HG02973 (cell line): ENCODE data around the gene RNF208.

Experiments used
- ATAC-seq: cut with Tn5 transposase; IDR thresholded peaks from one replicate; pipeline ENCODE4 v1.9.1; 2021; ENCODE audit warnings: moderate library complexity; ENCODE audit not compliant: unreplicated experiment

RNF208 gene

DNA sequence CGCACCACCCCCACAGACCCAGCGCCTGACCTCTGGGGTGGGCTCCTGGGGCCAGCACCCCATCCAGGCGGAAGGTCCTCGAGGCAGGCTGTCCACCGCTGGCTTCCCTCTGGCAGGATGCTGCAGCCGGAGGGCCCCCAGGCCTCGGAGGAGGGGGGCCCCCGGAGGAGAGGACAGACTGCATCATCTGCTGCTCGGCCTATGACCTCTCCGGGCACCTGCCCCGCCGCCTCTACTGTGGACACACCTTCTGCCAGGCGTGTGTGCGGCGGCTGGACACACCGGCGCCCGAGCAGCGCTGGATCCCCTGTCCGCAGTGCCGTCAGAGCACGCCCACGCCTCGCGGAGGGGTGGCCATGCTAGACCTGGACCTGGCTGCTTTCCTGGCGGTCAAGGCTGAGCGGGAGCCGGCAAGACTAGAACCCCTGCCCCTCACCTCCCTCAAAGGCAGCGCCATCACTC, 6.5 kb upstream of the RNF208 start:
- no peak for ATAC-seq

DNA sequence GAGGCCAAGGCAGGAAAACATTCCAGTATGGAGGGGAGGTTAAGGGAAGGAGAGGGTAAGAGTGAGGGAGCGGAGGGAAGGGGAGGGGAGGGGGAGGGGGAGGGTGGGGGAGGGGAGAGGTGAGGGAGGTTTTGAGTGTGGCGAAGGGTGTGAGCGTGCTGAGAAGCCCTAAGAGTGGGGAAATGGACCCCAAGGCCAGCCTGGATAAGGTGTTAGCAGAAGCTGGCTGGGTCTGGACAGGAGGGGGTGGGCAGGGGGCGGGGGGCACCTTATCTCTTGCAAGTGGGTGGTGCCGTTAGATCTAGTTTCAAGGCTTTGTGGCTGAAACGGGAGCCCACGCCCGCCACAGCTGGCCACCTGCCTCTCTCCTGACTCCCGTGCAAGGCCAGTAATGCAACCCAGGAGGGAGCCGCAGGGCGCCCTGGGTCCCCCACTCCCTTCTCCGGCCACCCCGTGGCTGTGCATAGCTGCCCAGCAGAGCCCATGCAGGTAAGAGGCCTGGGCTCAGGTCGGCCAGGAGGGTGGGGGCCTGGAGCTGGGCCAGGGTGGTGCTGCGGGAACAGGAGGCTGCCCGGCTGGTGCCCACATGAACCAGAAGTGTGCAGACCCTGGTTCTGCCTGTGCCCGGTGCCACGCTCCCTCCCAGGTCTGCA, 5.9 kb upstream of the RNF208 start:
- no peak for ATAC-seq

DNA sequence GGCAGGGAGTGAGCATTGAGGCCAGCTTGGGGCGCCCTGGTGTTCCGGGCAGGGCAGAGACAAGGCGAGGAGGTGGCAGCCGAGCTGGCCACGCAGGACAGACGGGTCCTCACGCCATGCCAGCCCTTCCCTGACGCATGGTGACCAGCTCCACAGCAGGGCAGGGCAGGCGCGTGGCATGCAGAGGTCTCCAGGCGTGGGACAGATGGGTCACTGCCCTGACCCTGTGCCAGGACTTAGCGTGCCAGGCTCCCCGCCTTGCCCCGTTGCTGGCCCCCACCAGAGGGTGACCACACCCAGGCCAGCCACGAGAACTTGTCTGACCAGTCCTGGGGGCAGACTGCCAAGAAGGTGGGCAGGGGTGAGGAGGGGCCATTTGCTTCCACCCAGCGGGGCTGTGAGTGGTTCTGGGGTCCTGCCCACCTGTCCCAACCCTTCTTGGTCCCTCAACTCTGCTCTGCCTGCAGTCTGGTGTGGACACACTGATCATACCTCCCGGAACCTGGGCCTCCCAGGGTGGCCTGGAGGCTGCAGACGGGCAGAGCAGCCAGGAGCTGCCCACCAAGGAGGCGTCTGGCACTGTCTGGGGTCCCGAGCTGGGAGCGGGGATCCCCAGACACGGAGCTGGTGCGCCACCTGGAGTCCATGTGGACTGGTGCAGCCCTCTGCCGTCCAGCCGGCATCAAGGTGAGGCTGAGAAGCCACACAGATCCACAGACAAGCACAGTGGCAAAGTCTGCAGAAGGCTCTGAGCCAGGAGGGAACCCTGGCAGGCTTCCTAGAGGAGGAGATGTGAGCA, 5.2 kb upstream of the RNF208 start, which contains the start of gene RNF224:
Gene RNF224 (plus strand): TSS at position 449 of the 799 bp plus-strand sequence. CDS start 834 bp downstream, outside the sequence.
- ATAC-seq: no peak

DNA sequence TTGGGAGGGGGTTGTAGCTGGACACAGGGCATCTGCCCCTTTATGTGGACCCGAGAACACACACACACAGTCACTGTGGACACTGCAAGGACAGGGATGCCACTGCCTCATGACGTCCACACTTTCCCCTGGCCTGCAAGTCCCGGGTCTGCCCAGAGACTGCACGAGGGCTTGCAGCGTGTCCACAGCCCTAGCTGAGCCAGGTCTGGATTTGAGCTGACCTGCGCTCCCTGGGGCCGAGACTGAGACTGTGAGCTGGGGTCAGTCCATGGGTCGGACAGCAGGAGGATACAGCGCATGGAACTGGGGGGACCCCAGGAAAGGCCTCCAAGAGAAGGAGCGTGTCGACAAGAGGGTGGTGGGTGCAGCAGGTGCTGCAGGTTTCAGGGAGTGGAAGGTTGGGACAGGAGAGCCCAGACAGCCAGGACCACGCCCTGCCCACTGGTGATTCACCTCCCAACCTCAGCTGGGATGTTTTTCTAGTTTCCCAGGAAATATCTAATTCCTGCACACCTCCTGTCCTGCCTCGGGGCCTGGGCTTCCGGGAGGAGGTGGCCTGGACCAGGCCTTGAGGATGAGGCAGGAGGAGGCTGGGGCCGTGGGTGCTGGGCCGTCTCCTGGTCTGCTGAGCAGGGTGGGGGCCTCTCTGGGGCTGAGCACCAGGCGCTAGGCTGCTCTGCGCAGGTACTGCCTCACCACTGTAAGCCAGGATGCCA, 4.5 kb upstream of the RNF208 start:
- ATAC-seq: no peak

DNA sequence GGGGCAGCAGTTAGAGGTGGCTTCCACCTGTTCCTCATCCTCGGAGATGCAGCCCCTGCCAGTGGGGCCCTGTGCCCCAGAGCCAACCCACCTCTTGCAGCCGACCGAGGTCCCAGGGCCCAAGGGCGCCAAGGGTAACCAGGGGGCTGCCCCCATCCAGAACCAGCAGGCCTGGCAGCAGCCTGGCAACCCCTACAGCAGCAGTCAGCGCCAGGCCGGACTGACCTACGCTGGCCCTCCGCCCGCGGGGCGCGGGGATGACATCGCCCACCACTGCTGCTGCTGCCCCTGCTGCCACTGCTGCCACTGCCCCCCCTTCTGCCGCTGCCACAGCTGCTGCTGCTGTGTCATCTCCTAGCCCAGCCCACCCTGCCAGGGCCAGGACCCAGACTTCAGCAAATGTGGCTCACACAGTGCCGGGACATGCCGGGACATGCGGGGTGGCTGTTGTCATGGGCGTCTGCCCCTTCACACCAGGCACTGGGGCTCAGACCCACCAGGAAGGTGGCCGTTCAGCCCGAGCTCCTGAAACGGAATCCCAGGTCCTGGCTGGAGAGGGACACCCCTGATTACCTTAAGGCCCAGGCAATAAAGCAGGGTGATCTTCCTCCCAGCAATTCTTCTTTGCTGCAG, 3.8 kb upstream of the RNF208 start:
- no peak for ATAC-seq

DNA sequence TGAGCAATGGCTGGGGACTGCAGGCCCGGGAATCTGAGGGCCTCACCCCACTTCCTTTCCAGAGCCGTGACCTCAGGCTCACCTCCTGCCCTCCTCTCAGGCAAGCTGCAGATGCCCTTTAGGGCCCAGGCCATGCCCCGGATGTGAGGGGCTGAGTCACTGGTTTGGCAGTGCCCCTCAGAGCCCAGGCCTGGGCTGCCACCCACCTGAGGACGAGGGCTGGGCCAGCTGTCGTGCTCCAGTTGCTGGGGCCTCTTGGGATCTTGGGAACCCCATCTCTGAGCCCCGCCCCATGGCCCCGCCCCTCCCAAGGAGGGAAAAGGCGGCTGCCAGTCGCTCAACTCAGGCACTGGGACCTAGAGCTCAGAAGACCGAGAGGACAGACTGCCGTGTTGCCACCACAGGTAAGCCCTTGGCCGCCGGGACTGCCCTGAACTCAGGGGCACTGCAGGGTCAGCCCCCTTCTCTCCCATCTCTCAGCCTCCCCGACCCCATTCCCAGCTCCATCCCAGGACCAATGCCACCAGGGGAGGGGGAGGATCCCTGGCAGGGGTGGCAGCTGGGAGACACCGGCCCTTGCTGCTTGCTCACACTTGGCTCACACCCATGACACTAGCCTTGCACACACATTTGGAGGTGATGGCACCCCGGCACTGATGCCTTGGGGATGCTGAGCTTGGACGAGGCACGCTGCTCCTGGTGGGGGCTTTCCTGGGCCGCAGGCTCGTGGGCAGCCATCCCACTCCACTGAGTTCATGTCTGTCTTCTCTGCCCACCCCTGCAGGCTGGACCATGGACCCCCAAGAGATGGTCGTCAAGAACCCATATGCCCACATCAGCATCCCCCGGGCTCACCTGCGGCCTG, 3.0 kb upstream of the RNF208 start, which contains the start of gene CYSRT1:
Gene CYSRT1 (plus strand): TSS at position 345 of the 865 bp plus-strand sequence. CDS start 448 bp downstream, at position 793.
- no peak for ATAC-seq

DNA sequence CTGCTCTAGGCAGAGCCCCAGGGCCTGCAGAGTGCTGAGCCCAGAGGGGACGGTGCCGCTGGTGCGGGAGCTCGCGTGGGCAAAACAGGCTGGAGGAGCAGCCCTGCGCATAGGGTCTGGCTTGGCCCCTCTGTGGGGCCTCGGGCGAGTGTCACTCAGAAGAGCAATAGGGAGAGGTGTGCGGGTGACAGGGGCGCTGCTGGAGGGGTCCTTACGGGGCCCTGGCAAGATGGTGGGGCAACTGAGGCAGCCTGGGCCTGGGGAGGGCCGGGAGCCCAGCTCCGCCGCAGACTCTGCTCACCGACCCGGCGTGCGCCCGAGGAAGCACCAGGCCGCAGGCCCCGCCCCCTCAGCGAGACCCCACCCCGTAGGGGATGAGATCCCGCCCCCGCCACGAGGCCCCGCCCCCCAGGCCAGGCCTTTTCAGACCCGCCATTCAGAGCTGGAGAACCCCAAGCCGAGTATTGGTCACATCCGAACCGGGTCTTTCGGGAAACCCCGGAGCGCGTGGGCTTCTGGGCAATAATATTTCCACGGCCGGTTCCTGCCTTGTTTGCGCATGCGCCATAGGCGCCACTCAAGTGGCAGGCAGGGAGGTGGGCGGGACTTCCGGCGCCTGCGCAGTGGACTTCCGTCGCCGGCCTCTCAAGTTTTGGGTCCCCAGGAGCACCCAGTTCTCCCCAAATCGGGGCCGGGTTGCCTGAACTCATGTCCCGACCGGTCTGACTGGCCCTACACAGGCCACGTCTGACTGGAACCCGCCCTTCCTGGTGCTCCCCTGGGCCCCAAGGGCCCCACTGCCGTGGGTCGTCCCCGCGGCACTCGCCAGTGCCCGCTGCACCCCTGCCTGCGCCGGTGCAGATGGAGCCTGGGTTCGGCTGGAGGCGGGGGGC, 1.3 kb upstream of the RNF208 start:
- peak; percentile 71 for ATAC-seq

DNA sequence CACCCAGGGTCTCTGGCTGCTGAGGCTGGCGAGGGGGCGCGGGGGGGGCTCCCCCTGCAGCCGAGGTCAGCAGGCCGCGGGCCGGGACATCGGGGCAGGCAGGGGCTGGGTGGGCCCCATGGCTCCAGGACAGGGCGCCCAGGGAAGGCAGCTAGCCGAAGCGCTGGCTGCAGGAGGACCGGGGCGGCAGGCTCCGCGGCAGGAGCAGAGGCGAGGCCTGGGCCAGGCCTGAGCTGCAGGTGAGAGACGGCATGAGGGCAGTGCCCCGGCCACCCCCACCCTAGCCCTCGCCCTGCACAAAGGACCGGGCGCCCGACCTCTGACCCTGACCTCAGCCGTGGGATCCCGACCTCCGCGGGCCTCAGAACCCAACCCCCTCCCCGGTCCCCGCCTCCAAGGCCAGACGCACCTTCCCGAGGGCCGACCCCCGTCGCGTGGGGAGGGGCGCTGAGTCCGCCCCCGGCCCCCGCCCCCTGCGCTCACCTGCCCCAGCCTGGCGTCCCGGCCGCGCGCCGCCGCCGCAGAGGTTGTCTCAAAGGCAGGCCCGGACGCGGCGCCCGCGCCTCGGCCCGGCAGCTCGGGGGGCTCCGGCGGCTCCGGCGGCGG, 431 bp downstream of the RNF208 start:
- no peak for ATAC-seq

DNA sequence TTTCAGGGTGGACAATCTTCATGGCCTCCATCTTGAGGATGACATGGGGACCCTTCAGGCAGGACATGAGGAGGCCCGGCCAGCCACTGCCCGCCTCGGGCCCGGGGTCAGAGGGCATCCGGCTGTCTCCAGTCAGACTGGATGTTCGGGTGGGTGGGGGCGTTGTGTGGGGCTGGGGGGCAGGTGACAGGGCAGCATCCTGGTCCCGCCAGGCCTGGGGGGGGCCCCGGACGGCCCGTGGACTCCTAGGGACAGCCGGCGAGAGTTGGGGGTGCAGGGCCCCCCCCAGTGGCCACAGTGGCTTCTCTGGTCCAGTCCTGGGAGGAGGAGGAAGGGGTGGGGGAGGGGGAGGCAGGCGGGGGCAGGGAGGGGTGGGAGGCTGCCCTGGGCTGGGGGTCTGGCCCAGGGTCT, 940 bp downstream of the RNF208 start:
- ATAC-seq: no peak

DNA sequence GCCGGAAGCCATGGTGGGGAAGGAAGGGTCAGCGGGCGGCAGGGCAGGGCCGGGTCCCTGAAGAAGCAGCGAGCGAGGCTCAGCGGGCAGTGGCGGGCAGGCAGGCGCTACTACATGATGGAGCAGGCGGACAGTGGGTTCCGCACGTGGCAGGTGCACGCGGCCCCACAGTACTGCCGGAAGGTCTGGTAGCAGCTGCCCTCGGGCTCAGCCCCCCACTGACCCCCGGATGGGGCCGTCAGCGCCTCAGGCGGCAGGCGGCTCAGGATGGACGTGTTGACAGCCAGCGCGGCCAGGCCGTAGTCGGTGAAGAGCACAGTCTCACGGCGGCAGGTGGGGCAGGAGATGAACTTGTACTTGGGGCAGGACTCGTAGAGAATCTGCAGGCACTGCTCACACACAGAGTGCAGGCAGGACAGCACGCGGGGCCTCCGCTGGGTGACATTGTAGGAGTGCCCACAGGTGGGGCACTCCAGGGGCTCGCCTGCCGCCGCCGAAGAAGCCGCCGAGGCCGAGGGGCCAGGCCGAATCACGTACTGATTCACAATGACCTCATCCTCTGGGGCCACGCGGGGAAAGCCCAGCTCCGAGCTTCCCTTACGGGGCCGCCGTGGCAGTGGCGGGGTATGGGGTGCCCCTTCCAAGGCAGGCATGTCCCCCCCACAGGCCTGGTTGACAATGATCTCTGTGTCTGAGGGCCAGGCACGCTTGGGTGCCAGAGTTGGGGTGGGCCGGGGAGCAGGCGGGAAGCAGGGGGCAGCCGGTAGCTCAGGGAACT, 1.5 kb downstream of the RNF208 start:
- ATAC-seq: no peak

DNA sequence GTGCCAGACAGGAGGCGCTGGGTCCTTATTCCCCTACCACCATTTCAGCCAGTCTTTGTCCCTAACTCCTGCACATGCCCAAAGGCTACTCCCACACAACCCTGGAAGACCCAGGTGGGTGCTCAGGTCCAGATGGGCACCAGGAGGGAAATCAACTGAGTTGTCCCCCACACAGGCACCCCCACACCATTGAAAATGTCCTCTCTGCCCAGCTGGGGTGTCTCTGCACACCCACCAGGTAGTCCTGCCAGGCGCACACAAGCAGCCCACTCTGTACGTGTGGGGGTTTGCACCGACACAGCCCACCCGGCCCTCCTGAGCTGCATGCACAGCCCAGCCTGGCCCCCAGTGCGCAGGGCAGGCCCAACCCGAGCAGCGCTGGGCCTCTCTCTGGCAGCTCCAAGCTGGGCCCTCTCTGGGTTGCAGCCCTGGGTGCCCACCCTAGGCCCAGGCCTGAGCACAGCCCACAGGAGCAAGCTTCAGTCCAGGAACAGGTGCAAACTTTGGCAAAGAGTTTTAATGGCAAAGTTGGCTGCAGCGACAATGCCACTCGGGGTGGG, 2.2 kb downstream of the RNF208 start:
- ATAC-seq: no peak

DNA sequence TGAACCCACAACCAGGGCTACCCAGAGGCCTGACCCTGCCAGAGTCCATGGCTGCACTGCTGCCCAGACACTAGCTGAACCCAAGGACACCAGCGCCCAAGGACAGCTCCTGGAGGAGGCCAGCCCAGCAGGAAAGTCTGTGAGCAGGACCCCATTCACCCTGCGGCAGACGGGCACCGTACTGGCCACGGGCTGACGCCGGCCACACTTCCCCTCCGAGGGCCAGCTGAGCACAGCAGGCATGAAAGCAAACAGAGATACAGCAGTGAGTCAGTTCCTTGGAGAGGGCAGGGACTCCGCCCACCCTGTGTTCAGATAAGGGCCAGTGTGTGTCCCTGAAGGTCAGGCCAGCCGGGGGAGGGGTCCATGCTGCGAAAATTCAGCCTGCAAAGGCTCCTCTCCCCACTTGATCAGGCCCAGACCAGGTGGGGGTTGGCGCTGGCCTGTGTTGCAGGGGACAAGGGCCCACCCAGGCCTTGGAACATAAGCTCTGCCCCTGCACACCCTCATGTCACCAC, 3.2 kb downstream of the RNF208 start:
- ATAC-seq: no peak

DNA sequence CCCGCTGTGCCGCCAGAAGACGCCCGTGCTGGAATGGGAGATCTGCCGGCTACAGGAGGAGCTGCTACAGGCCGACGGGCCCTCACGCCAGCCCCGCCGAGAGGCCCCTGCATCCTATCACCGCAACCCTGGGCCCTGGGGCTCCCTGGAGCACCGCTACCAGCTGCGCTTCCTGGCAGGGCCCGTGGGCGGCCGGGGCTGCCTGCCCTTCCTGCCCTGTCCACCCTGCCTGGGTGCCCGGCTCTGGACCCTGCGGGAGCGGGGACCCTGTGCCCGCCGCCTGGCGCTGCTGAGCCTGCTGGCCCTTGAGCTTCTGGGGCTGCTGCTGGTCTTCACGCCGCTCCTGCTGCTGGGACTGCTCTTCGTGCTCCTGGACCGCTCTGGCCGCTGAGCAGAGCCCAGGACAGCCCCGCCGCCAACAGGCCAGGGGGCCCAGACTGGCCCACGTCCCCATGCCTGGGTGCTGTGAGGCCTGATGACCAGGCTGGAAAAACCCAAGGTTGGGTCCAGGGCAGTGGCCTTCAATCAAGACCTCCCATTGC, 3.8 kb downstream of the RNF208 start:
- ATAC-seq: no peak

DNA sequence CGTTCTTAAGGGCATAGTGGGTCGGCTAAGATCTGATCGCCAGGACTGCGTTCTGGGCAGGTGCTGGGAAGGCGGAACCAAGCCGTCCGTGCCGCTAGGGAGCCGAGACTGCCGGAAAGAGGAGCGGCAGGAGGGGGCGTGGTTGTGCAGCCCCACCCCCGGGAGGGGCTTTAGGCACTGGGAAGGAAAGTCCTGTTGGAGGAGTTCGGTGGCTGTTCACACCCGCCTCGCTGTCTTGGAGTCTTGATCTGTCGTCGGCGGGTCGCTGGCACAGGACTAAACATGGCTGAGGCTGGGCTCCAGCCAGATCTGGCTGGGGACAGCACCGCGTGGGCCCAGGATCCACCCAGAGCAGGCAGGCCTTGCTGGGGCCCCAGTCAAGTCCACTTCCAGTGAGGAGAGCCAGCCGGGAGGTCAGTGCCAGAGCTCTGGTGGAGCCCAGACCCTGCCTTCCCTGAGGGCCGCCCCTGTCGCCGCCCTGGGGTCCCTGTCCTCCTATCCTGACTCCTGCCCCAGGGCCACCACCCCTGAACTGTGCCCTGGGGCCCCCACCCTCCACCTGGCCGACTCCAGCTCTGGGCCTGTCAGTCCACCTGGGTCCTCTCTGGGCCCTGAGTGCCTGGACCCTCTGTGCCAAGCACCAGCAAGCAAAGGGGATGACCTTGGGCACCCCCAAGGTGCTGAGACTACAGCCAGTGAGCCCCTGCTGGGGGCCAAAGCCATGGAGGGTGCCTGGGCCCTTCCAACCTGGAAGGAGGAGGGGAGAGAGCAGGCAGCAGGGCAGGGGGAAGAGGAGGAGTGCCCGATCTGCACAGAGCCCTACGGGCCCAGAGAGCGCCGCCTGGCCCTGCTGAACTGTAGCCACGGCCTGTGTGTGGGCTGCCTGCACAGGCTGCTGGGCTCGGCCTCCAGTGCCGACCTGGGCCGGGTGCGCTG, 4.5 kb downstream of the RNF208 start:
- ATAC-seq: no peak

DNA sequence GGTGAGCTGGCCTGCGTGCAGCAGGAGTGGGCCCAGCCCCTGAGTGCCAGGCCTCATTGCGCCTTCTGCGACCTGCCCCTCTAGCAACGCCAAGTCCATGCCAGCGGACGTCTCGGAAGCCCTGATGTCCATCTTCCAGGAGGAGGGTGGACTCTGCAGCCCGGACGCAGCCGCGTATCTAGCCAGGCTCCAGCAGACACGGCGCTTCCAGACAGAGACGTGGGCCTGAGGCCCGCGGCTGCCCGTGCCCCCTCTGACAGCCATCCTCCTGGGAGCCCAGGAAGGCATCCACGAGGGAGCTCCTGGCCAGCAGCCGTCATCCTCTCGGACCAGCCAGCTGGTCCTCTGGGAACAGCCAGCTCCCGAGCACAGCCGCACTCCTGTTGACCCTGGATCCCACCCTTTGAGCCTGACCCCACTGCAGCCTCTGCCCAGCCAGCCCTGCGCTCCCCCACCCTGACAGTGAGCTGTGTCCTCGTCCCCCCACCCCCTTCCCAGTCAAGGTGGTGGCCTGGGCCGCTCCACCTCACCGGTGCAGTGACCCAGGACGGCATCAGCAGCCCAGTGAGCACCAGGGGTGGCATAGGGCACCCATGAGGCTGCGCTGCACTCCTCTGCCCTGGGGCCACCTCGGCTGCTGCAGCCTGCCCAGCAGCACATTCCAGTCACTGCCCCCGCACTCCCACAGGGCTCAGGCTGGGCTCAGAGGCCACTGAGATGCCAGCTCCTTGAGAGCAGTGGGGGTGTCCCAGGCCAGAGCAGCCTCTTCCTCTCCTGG, 5.7 kb downstream of the RNF208 start:
- no peak for ATAC-seq
